ENCODE results near the gene LYL1.

Gene LYL1

GRCh38 chr19:13055213-13056051 is 47.2 kb downstream of the LYL1 start:
- DNase-seq (ENCODE audit: low spot score): peak; percentile 61

DNA sequence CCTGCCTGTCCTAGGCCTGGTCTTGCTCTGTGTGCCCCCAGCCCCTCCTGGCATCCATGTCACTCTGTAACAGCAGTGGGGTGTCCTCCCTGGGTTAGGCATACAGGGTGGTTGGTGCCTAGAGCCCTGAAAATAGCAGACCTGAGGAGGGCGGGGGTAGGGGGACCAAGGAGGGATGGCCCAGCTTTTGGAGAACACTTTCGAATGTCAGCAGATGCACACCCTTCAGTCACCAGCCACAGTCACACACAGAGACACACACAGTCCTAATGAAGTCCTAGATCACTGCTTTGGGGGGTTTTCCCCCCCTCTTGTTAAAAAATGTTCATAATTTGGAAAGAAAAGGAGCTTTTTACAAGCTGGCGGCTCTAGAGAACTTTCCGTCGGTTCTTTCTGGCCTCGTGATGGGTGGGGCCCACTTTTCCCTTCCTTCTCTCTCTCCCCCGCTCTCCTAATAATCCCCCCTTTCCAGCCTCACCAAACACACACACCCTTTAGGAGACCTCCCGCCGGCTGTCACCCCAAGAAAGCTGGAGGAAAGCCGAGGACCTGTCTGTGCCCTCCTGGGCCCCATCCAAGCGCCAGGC is 47.9 kb downstream of the LYL1 start:
- no peak for DNase-seq (ENCODE audit: low spot score)

- peak; percentile 65 for DNase-seq (ENCODE audit: low spot score)
Observed at GRCh38 chr19:13053761-13054625, 48.7 kb downstream of the LYL1 start.

DNA sequence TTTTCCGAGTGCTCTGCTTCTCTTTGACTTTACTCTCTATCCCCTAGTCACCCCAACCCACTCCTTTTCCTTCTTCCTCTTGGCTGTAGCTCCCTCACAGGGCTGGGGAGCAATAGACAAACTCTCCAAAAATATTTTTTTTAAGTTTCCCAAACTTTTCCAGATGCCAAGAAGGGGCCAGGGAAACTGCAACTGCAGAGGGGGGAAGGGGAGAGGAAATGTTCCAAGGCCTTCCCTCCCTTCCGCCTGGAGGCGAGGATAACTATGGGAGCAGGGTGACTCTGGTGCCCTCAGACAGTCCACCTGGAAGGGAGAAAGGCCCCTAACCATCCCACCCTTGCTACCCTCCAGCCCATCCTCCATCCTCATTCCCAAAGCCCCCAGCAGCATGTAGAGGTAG is 49.4 kb downstream of the LYL1 start:
- DNase-seq (ENCODE audit: low spot score): no peak

GRCh38 chr19:13052447-13053175 is 50.0 kb downstream of the LYL1 start:
- no peak for DNase-seq (ENCODE audit: low spot score)

DNA sequence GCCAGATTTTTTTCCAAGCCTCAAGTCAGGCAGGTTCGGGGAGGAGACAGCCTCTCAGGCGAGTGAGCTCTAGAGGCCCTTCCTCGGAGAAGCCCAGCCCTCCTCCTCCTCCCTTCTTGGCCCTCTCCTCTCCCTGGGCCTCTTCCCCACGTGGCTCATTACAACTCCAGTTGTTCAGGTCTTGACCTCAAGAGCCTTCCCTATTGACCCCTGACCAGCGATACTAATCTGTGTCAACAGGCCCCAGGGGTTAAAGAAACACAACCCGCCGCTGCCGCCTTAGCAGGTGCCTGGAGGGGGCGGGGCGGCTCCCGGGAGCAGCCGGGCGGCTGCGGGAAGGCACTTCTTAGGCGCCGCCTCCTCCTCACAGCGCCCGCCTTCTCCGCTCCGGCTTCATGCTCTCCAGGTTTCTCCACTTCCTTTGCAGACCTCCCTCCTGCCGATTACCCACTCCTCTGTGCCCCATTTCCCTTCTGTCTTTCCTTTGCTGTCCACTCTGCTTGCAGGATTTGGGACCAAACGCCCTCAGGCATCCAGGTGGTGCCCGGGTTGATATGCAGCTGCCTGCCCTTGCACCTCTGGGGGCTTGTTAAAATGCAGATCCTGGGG is 51.0 kb downstream of the LYL1 start:
- peak; percentile 75 for DNase-seq (ENCODE audit: low spot score)

- DNase-seq (ENCODE audit: low spot score): no peak
Observed at GRCh38 chr19:13050274-13050673, 52.4 kb downstream of the LYL1 start.

All from cerebellar cortex (tissue), 1 donor.